SU-DHL-6 (cell line): ENCODE results near the gene DNAJA4.

ENCODE experiments used
- H2AFZ ChIP-seq: fragments of 200-600 bp; sonication (generic); 2 replicates; pipeline ENCODE4 v1.6.1; 2014; ENCODE audit warnings: low read depth, mild to moderate bottlenecking, moderate library complexity, mixed read lengths, antibody characterized with exemption, low read length; ENCODE audit not compliant: severe bottlenecking
- H3F3A ChIP-seq: fragments of 200-600 bp; shearing (Covaris generic); 2 replicates; pipeline ENCODE4 v1.6.0; 2016; ENCODE audit warnings: antibody characterized with exemption, mild to moderate bottlenecking; ENCODE audit not compliant: insufficient read depth
- H3K27ac ChIP-seq: fragments of 200-600 bp; sonication (generic); 2 replicates; pipeline ENCODE4 v1.5.1; 2016; ENCODE audit warnings: low read depth, mild to moderate bottlenecking, low read length, moderate library complexity, mixed read lengths
- H3K27me3 ChIP-seq: fragments of 200-600 bp; sonication (generic), shearing (Covaris generic); 2 replicates; pipeline ENCODE4 v1.6.0; 2014; ENCODE audit warnings: mild to moderate bottlenecking, low read length
- H3K36me3 ChIP-seq: fragments of 200-600 bp; sonication (generic); 2 replicates; pipeline ENCODE4 v1.6.1; 2014; ENCODE audit warnings: mild to moderate bottlenecking, low read length, mixed read lengths
- H3K4me2 ChIP-seq: fragments of 300-600, 200-600 bp; shearing (Covaris generic), sonication (generic); 2 replicates; pipeline ENCODE4 v1.6.0; 2014; ENCODE audit warnings: low read length, low read depth, mild to moderate bottlenecking; ENCODE audit not compliant: poor library complexity, severe bottlenecking
- H3K4me3 ChIP-seq: fragments of 200-600 bp; sonication (generic); 2 replicates; pipeline ENCODE4 v1.5.1; 2014; ENCODE audit warnings: antibody characterized with exemption, low read length, mild to moderate bottlenecking, mixed read lengths; ENCODE audit not compliant: insufficient read depth, poor library complexity, severe bottlenecking
- H3K79me2 ChIP-seq: fragments of 200-600 bp; sonication (generic); 2 replicates; pipeline ENCODE4 v1.6.1; 2014; ENCODE audit warnings: mild to moderate bottlenecking, low read length, moderate library complexity; ENCODE audit not compliant: insufficient read depth
- H3K9ac ChIP-seq: fragments of 200-600 bp; sonication (generic); 2 replicates; pipeline ENCODE4 v1.7.0; 2014; ENCODE audit warnings: mild to moderate bottlenecking, low read length
- H3K9me2 ChIP-seq: fragments of 200-600 bp; sonication (generic); replicated peaks from 2 replicates; pipeline ENCODE4 v1.6.1; 2014; ENCODE audit warnings: low read length; ENCODE audit not compliant: insufficient read depth
- H3K9me3 ChIP-seq: fragments of 200-600 bp; sonication (generic); 2 replicates; pipeline ENCODE4 v1.6.1; 2014; ENCODE audit warnings: low read length, mixed read lengths; ENCODE audit not compliant: insufficient read depth
- H4K20me1 ChIP-seq: fragments of 200-600 bp; sonication (generic); 2 replicates; pipeline ENCODE4 v1.6.1; 2014; ENCODE audit warnings: low read depth, mild to moderate bottlenecking, antibody characterized with exemption, low read length, moderate library complexity, mixed read lengths
- CTCF ChIP-seq: fragments of 200-600 bp; sonication (generic); IDR thresholded peaks from one replicate; pipeline ENCODE4 v1.5.1; 2017; ENCODE audit warnings: antibody characterized with exemption, mild to moderate bottlenecking, low read length, moderate library complexity; ENCODE audit not compliant: insufficient read depth, poor library complexity, severe bottlenecking
- EZH2phosphoT487 ChIP-seq: fragments of 200-600 bp; sonication (generic), shearing (Covaris generic); conservative IDR thresholded peaks from 2 replicates; pipeline ENCODE4 v1.6.1; 2018; ENCODE audit warnings: mild to moderate bottlenecking, antibody characterized with exemption, low read length, moderate library complexity, mixed read lengths

Gene DNAJA4

GRCh38 chr15:78282324-78282723, 18.0 kb downstream of the DNAJA4 start:
- Histone ChIP-seq H2AFZ (no peak overlapping the region), H3K4me3 (no peak overlapping the region), H3K4me2 (no peak overlapping the region), H3K27me3 (no peaks in the 10 kb centered on the region), H3K9ac (no peak overlapping the region), H3F3A (no peaks in the 10 kb centered on the region), H4K20me1 (no peaks in the 10 kb centered on the region), H3K9me2 (no peaks in the 10 kb centered on the region), H3K79me2 (no peaks in the 10 kb centered on the region), H3K36me3 (no peaks in the 10 kb centered on the region), H3K9me3 (no peaks in the 10 kb centered on the region), H3K27ac (no peak overlapping the region)
- no peak for TF ChIP-seq EZH2phosphoT487
- no peak for TF ChIP-seq CTCF

DNA sequence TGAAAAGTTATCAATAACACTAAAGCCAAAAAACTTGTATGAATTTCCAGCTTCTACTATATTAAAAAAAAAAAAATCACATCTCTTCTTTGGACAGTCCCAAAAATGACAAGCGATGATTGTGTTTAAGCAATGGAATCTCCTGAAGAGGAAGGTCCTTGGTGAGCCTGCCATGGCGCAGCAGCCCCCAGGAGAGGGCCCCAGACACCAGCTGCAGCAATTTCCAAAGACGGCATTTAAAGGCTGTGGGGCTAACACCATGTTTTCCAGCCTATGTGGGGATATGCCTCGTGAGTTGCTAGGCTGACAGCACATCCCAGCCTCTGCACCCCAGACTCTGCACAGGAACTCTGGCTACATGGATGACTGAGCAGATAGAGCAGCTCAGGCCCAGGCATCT, 20.4 kb downstream of the DNAJA4 start:
- H3K79me2 ChIP-seq: no peaks in the 10 kb centered on the region
- H3K9ac ChIP-seq: no peak overlapping the region
- no peaks in the 10 kb centered on the region for H3K9me2 ChIP-seq
- no peaks in the 10 kb centered on the region for H3F3A ChIP-seq
- H3K4me2 ChIP-seq: no peak overlapping the region
- TF ChIP-seq EZH2phosphoT487 (no peak), CTCF (no peak)
- H4K20me1 ChIP-seq: no peaks in the 10 kb centered on the region
- H3K27me3 ChIP-seq: no peaks in the 10 kb centered on the region
- H3K36me3 ChIP-seq: no peaks in the 10 kb centered on the region
- H2AFZ ChIP-seq: no peak overlapping the region
- no peaks in the 10 kb centered on the region for H3K9me3 ChIP-seq
- H3K4me3 ChIP-seq: no peak overlapping the region
- H3K27ac ChIP-seq: no peak overlapping the region

- H3K9ac ChIP-seq: no peak overlapping the region
- no peaks in the 10 kb centered on the region for H3K36me3 ChIP-seq
- H2AFZ ChIP-seq: no peak overlapping the region
- no peaks in the 10 kb centered on the region for H3K27me3 ChIP-seq
- no peak overlapping the region for H3K4me2 ChIP-seq
- no peak overlapping the region for H3K4me3 ChIP-seq
- no peak overlapping the region for H3K27ac ChIP-seq
- no peaks in the 10 kb centered on the region for H3K9me2 ChIP-seq
- H4K20me1 ChIP-seq: no peaks in the 10 kb centered on the region
- TF ChIP-seq CTCF (no peak), EZH2phosphoT487 (no peak)
- H3F3A ChIP-seq: no peaks in the 10 kb centered on the region
- H3K79me2 ChIP-seq: no peaks in the 10 kb centered on the region
- no peaks in the 10 kb centered on the region for H3K9me3 ChIP-seq
Measured at GRCh38 chr15:78290222-78290621, 25.9 kb downstream of the DNAJA4 start.

DNA sequence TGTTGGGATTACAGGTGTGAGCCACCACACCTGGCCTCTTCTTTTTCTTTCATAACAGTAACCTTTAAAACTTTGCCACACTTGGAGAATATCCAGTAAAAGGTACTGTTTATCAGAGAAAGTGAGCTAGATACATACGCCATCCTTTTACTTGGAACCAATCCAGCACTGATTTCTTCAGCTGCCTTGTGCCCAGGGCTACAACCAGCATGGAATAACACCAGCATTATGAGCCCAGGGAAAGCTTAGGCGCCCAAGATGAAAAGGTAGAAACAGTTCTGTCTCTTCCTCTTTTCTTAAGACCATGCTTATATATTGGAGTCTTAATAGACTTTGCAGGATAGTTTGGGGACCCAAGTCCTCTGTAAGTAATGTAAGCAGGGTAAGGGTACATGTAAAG, 26.7 kb downstream of the DNAJA4 start:
- Histone ChIP-seq H3K27ac (no peak overlapping the region), H3K4me3 (no peak overlapping the region), H3K9me3 (no peaks in the 10 kb centered on the region), H3F3A (no peaks in the 10 kb centered on the region), H3K4me2 (no peak overlapping the region), H4K20me1 (no peaks in the 10 kb centered on the region), H3K27me3 (no peaks in the 10 kb centered on the region), H3K9ac (no peak overlapping the region), H3K9me2 (no peaks in the 10 kb centered on the region), H3K79me2 (no peaks in the 10 kb centered on the region), H2AFZ (no peak overlapping the region), H3K36me3 (no peaks in the 10 kb centered on the region)
- no peak for TF ChIP-seq EZH2phosphoT487
- TF ChIP-seq CTCF: no peak
